Measurements from ENCODE around the gene CIT. TPM values are rescaled to one million over a fixed set of nuclear protein-coding genes. Genes with fewer than 3 reads are reported as not detected.

The CIT gene
- total and polyA plus RNA-seq, 9 of the 15 experiments (the other 6 are each of a cell fraction or from before 2014, with no cell fraction given) = 1.1 to 46.7 (median 21.3) TPM

DNA sequence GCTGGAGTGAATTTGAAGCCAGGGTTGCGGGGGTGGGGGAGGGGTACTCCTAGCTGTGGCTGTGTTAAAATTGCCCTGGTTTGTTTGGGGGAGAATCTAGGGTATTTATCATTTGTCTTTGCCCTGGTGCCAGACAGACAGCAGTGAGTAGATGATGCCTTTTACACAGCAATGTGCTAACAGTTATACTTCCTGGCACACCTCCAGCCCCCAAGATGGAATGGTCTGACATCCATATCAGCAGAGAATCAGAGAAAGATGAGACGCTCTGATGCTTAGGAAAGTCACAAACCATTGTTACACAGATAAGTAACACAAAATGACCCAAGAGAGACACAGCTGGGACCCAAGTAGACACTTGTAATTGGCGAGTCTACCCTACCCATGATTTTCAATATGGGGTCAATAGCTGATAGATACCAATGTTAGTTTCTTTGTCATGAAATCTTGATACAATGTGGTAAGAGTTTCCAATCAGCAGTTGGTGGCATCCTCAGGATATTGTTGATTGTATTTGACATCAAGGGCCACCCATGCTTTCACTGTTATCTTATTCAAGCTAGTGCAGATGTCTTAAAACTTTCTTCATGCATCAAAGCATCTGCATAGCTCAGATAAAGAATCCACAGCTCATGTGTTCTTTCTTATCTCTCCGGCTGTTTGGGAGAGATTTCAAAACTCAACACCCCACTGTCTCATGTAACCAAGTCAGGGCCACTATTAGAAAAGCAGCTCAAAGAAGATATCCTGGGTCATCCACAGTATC lies 211.8 kb downstream of the CIT start (continued):
- TF ChIP-seq, protein P1, sequence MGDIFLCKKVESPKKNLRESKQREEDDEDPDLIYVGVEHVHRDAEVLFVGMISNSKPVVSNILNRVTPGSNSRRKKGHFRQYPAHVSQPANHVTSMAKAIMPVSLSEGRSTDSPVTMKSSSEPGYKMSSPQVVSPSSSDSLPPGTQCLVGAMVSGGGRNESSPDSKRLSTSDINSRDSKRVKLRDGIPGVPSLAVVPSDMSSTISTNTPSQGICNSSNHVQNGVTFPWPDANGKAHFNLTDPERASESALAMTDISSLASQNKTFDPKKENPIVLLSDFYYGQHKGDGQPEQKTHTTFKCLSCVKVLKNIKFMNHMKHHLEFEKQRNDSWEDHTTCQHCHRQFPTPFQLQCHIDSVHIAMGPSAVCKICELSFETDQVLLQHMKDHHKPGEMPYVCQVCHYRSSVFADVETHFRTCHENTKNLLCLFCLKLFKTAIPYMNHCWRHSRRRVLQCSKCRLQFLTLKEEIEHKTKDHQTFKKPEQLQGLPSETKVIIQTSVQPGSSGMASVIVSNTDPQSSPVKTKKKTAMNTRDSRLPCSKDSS (IDR thresholded peaks at IDR 0.05; ENCODE audit: low read depth, partially characterized antibody) = no peak
- TF ChIP-seq LEF1 (IDR thresholded peaks at IDR 0.05) (peak; percentile 100), ZNF133 (CRISPR knock-in tag; IDR thresholded peaks at IDR 0.05) (0 out of 2 replicates have a peak, but pooled peaks have one; percentile 16), ZNF696 (CRISPR knock-in tag; conservative IDR thresholded peaks at IDR 0.05) (peak; percentile 78; the same call in 1 of the 2 replicates), SAFB2 (IDR thresholded peaks at IDR 0.05; ENCODE audit: borderline replicate concordance, low read depth, low read length, severe bottlenecking) (no peak), DPF2 (IDR thresholded peaks at IDR 0.05) (peak; percentile 100), ZNF134 (CRISPR knock-in tag; conservative IDR thresholded peaks at IDR 0.05) (peak; percentile 68; the same call in 1 of the 2 replicates), ZFPM2 (CRISPR knock-in tag; IDR thresholded peaks at IDR 0.05) (0 out of 2 replicates have a peak, but pooled peaks have one; percentile 29), EHMT2 (IDR thresholded peaks at IDR 0.05) (peak; percentile 76; the same call in 1 of the 2 replicates), KHSRP (IDR thresholded peaks at IDR 0.05) (peak; percentile 97), DIDO1 (tag; IDR thresholded peaks at IDR 0.05; ENCODE audit: low read depth) (peak; percentile 86), ZNF699 (CRISPR knock-in tag; IDR thresholded peaks at IDR 0.05; ENCODE audit: insufficient replicate concordance) (no peak), CREM (IDR thresholded peaks at IDR 0.05; ENCODE audit: low read depth) (peak; percentile 88), HSF4 (CRISPR knock-in tag; IDR thresholded peaks at IDR 0.05; ENCODE audit: borderline replicate concordance) (no peak), CEBPG (CRISPR knock-in tag; IDR thresholded peaks at IDR 0.05) (peak; percentile 27; the same call in 1 of the 2 replicates), CEBPG (tag; conservative IDR thresholded peaks at IDR 0.05 in 1 of 2, IDR thresholded peaks at IDR 0.05 in 1 of 2) (peak; percentile 52 to 85), ZNF263 (CRISPR knock-in tag; IDR thresholded peaks at IDR 0.05; ENCODE audit: borderline replicate concordance) (no peak), KAT7 (CRISPR knock-in tag; IDR thresholded peaks at IDR 0.05; ENCODE audit: borderline replicate concordance) (no peak), ZNF584 (CRISPR knock-in tag; IDR thresholded peaks at IDR 0.05; ENCODE audit: low read depth) (peak; percentile 98)
- TF ChIP-seq, protein P2, sequence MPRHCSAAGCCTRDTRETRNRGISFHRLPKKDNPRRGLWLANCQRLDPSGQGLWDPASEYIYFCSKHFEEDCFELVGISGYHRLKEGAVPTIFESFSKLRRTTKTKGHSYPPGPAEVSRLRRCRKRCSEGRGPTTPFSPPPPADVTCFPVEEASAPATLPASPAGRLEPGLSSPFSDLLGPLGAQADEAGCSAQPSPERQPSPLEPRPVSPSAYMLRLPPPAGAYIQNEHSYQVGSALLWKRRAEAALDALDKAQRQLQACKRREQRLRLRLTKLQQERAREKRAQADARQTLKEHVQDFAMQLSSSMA (CRISPR knock-in tag; IDR thresholded peaks at IDR 0.05) = no peak
- TF ChIP-seq, protein P3, sequence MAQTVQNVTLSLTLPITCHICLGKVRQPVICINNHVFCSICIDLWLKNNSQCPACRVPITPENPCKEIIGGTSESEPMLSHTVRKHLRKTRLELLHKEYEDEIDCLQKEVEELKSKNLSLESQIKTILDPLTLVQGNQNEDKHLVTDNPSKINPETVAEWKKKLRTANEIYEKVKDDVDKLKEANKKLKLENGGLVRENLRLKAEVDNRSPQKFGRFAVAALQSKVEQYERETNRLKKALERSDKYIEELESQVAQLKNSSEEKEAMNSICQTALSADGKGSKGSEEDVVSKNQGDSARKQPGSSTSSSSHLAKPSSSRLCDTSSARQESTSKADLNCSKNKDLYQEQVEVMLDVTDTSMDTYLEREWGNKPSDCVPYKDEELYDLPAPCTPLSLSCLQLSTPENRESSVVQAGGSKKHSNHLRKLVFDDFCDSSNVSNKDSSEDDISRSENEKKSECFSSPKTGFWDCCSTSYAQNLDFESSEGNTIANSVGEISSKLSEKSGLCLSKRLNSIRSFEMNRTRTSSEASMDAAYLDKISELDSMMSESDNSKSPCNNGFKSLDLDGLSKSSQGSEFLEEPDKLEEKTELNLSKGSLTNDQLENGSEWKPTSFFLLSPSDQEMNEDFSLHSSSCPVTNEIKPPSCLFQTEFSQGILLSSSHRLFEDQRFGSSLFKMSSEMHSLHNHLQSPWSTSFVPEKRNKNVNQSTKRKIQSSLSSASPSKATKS (CRISPR knock-in tag; IDR thresholded peaks at IDR 0.05) = no peak
- TF ChIP-seq, protein P4, sequence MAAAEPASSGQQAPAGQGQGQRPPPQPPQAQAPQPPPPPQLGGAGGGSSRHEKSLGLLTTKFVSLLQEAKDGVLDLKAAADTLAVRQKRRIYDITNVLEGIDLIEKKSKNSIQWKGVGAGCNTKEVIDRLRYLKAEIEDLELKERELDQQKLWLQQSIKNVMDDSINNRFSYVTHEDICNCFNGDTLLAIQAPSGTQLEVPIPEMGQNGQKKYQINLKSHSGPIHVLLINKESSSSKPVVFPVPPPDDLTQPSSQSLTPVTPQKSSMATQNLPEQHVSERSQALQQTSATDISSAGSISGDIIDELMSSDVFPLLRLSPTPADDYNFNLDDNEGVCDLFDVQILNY (CRISPR knock-in tag; IDR thresholded peaks at IDR 0.05) = no peak
- TF ChIP-seq, protein P5, sequence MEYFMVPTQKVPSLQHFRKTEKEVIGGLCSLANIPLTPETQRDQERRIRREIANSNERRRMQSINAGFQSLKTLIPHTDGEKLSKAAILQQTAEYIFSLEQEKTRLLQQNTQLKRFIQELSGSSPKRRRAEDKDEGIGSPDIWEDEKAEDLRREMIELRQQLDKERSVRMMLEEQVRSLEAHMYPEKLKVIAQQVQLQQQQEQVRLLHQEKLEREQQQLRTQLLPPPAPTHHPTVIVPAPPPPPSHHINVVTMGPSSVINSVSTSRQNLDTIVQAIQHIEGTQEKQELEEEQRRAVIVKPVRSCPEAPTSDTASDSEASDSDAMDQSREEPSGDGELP (CRISPR knock-in tag; IDR thresholded peaks at IDR 0.05; ENCODE audit: borderline replicate concordance) = peak; percentile 70; the same call in 1 of the 2 replicates

All from K562 (cell line).